ENCODE measurements around the gene SLC7A6OS. TPM values are rescaled to one million over a fixed set of nuclear protein-coding genes. Genes with fewer than 3 reads are reported as not detected.

SLC7A6OS gene
- total and polyA plus RNA-seq, 2 experiments from 2014 or later = 16.4 to 17.9 TPM

- TF ChIP-seq, protein P1, sequence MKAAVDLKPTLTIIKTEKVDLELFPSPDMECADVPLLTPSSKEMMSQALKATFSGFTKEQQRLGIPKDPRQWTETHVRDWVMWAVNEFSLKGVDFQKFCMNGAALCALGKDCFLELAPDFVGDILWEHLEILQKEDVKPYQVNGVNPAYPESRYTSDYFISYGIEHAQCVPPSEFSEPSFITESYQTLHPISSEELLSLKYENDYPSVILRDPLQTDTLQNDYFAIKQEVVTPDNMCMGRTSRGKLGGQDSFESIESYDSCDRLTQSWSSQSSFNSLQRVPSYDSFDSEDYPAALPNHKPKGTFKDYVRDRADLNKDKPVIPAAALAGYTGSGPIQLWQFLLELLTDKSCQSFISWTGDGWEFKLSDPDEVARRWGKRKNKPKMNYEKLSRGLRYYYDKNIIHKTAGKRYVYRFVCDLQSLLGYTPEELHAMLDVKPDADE (IDR thresholded peaks at IDR 0.05) = no peak
- no peak for TF ChIP-seq ZNF331 (CRISPR knock-in tag; IDR thresholded peaks at IDR 0.05; ENCODE audit: low read depth)
- TF ChIP-seq CREB1 (CRISPR knock-in tag; IDR thresholded peaks at IDR 0.05; ENCODE audit: low read depth) = no peak
- TF ChIP-seq NANOG (IDR thresholded peaks at IDR 0.05; ENCODE audit: borderline replicate concordance) = no peak
- TF ChIP-seq JUNB (IDR thresholded peaks at IDR 0.05; ENCODE audit: unreplicated experiment) = no peak
These were observed 947 bp downstream of the SLC7A6OS start (continued) for GRCh38 chr16:68309799-68310198.

GRCh38 chr16:68306633-68307032 is 4.1 kb downstream of the SLC7A6OS start:
- Histone ChIP-seq H3K27ac (ENCODE audit: low read depth) (no peak overlapping the region), H3K4me2 (no peak overlapping the region), H3F3A (replicated peaks; ENCODE audit: low read depth) (peaks cover 17% of the 10 kb centered on the region), H3K79me2 (replicated peaks; ENCODE audit: insufficient read depth) (peaks cover 36% of the 10 kb centered on the region), H3K36me3 (ENCODE audit: insufficient read depth) (peaks cover 53% of the 10 kb centered on the region), H3K4me3 (no peak overlapping the region), H2AFZ (no peak overlapping the region), H3K9me2 (ENCODE audit: insufficient read depth) (no peaks in the 10 kb centered on the region), H3K4me1 (ENCODE audit: insufficient read depth) (peaks cover 10% of the 10 kb centered on the region), H3K27me3 (ENCODE audit: insufficient read depth) (no peaks in the 10 kb centered on the region), H4K20me1 (replicated peaks; ENCODE audit: insufficient read depth) (peaks cover 27% of the 10 kb centered on the region)
- no peak overlapping the region for H3K27ac Mint-ChIP-seq
- H3K9me3 Mint-ChIP-seq = no peaks in the 10 kb centered on the region
- peaks cover 3% of the 10 kb centered on the region for H3K27me3 Mint-ChIP-seq (ENCODE audit: insufficient read depth, low read depth, poor library complexity)
- H3K4me1 Mint-ChIP-seq = peaks cover 6% of the 10 kb centered on the region
- peaks cover 48% of the 10 kb centered on the region for H3K36me3 Mint-ChIP-seq (ENCODE audit: low read depth)
- no peak overlapping the region for H3K4me3 Mint-ChIP-seq
- DNase-seq (ENCODE audit: low spot score) = no peak
- ATAC-seq = no peak
- TF ChIP-seq, protein P1 (IDR thresholded peaks at IDR 0.05) = no peak
- no peak for TF ChIP-seq NANOG (IDR thresholded peaks at IDR 0.05; ENCODE audit: borderline replicate concordance)
- no peak for TF ChIP-seq JUNB (IDR thresholded peaks at IDR 0.05; ENCODE audit: unreplicated experiment)
- no peak for TF ChIP-seq ZNF114 (CRISPR knock-in tag; IDR thresholded peaks at IDR 0.05)
- no peak for TF ChIP-seq POLR2AphosphoS5 (IDR thresholded peaks at IDR 0.05; ENCODE audit: low read depth)
- TF ChIP-seq CREB1 (CRISPR knock-in tag; IDR thresholded peaks at IDR 0.05; ENCODE audit: low read depth) = no peak
- TF ChIP-seq STAT1 (IDR thresholded peaks at IDR 0.05; ENCODE audit: unreplicated experiment) = no peak
- no peak for TF ChIP-seq EZH2phosphoT487 (IDR thresholded peaks at IDR 0.05; ENCODE audit: unreplicated experiment)
- TF ChIP-seq CTCF (conservative IDR thresholded peaks at IDR 0.05; ENCODE audit: low read depth in 2 of 2) = no peak
- TF ChIP-seq REST (IDR thresholded peaks at IDR 0.05; ENCODE audit: unreplicated experiment) = no peak
- no peak for TF ChIP-seq ZNF331 (CRISPR knock-in tag; IDR thresholded peaks at IDR 0.05; ENCODE audit: low read depth)
- no peak for TF ChIP-seq EZH2 (IDR thresholded peaks at IDR 0.05; ENCODE audit: low read depth, unreplicated experiment)
